ENCODE data around the gene ADAM10.

The ADAM10 gene

GRCh38 chr15:58752716-58753115 lies 3.2 kb upstream of the ADAM10 start:
- DNase-seq: no peak

- DNase-seq: peak; percentile 26 to 38
These were observed 515 bp downstream of the ADAM10 start for GRCh38 chr15:58748852-58749531.

- DNase-seq: peak; percentile 10 to 19
These were observed 1.3 kb downstream of the ADAM10 start for GRCh38 chr15:58748040-58748851.

- no peak for DNase-seq
These were observed 3.3 kb downstream of the ADAM10 start for GRCh38 chr15:58746174-58746573.

GRCh38 chr15:58742819-58743502 lies 6.5 kb downstream of the ADAM10 start:
- DNase-seq: no peak

- no peak for DNase-seq
These were observed 7.3 kb downstream of the ADAM10 start for GRCh38 chr15:58742022-58742813.

GRCh38 chr15:58741032-58741431 lies 8.5 kb downstream of the ADAM10 start:
- no peak for DNase-seq

- DNase-seq: no peak
These were observed 9.1 kb downstream of the ADAM10 start for GRCh38 chr15:58740436-58740835.

- DNase-seq: no peak
These were observed 11.3 kb downstream of the ADAM10 start for GRCh38 chr15:58738046-58738707.

GRCh38 chr15:58737298-58737697 lies 12.2 kb downstream of the ADAM10 start:
- DNase-seq: no peak

- no peak for DNase-seq
These were observed 13.4 kb downstream of the ADAM10 start for GRCh38 chr15:58736018-58736643.

GRCh38 chr15:58734859-58735258 lies 14.6 kb downstream of the ADAM10 start:
- no peak for DNase-seq

GRCh38 chr15:58732625-58733363 lies 16.7 kb downstream of the ADAM10 start:
- DNase-seq: no peak

- no peak for DNase-seq
These were observed 17.6 kb downstream of the ADAM10 start for GRCh38 chr15:58731756-58732535.

- no peak for DNase-seq
These were observed 22.6 kb downstream of the ADAM10 start for GRCh38 chr15:58726867-58727266.

- no peak for DNase-seq
These were observed 25.0 kb downstream of the ADAM10 start for GRCh38 chr15:58724466-58724865.

- DNase-seq: no peak
These were observed 32.1 kb downstream of the ADAM10 start for GRCh38 chr15:58717357-58717756.

GRCh38 chr15:58716027-58716426 lies 33.5 kb downstream of the ADAM10 start:
- no peak for DNase-seq

GRCh38 chr15:58715266-58715917 lies 34.1 kb downstream of the ADAM10 start:
- DNase-seq: no peak

- no peak for DNase-seq
These were observed 38.8 kb downstream of the ADAM10 start for GRCh38 chr15:58710701-58711100.

Measured in activated CD4-positive, alpha-beta T cell treated with anti-CD3 and anti-CD28 coated beads, Interleukin-2, amount 50 U/mL, for 4 hours (primary cell).